Keratinocyte (primary cell): ENCODE data around the gene USE1.

Source experiments
- CTCF ChIP-seq, 3 experiments: IDR thresholded peaks in 1 of 3; conservative IDR thresholded peaks in 1 of 3; optimal IDR thresholded peaks in 1 of 3; 2 replicates in 2 of 3; 3 replicates in 1 of 3; pipeline versions ENCODE3 to v1.5.1; 2011; ENCODE audit warnings: low read length in 3 of 3, mild to moderate bottlenecking in 3 of 3, moderate library complexity in 2 of 3, control low read depth in 1 of 3, inconsistent platforms in 1 of 3; ENCODE audit not compliant: insufficient read depth in 2 of 3; ENCODE audit errors: extremely low read depth in 1 of 3
- EZH2 ChIP-seq: IDR thresholded peaks from one replicate; pipeline ENCODE4 v1.6.1; 2012; ENCODE audit warnings: inconsistent platforms, mild to moderate bottlenecking, low read length, moderate library complexity

GRCh38 chr19:17248011-17248776, 33.0 kb downstream of the USE1 start:
- TF ChIP-seq CTCF (optimal IDR thresholded peaks at IDR 0.05 in 1 of 3, IDR thresholded peaks at IDR 0.05 in 1 of 3, conservative IDR thresholded peaks at IDR 0.05 in 1 of 3; ENCODE audit: extremely low read depth in 1 of 3, insufficient read depth in 2 of 3, low read length in 3 of 3) (no peak), EZH2 (no peak)
